IPS DF 19.7 (cell line): ENCODE data around the gene TTYH3.
"Not testable (repeated sequence)": the region's sequence is repeated elsewhere in the genome, so short reads cannot be mapped to it uniquely, and the experiment has no call there.

ENCODE experiments used
- DNase-seq: peaks from one replicate; pipeline ENCODE4 v3.0.0-alpha.2; 2013; ENCODE audit warnings: low read depth, low spot score

The TTYH3 gene

GRCh38 chr7:2631946-2632732, at the start of gene TTYH3:
Gene TTYH3 (plus strand): TSS chr7:2631986. CDS start chr7:2632156, 170 bp downstream.
- no peak for DNase-seq

- no peak for DNase-seq
Measured at GRCh38 chr7:2582006-2582735, 49.6 kb upstream of the TTYH3 start.

DNA sequence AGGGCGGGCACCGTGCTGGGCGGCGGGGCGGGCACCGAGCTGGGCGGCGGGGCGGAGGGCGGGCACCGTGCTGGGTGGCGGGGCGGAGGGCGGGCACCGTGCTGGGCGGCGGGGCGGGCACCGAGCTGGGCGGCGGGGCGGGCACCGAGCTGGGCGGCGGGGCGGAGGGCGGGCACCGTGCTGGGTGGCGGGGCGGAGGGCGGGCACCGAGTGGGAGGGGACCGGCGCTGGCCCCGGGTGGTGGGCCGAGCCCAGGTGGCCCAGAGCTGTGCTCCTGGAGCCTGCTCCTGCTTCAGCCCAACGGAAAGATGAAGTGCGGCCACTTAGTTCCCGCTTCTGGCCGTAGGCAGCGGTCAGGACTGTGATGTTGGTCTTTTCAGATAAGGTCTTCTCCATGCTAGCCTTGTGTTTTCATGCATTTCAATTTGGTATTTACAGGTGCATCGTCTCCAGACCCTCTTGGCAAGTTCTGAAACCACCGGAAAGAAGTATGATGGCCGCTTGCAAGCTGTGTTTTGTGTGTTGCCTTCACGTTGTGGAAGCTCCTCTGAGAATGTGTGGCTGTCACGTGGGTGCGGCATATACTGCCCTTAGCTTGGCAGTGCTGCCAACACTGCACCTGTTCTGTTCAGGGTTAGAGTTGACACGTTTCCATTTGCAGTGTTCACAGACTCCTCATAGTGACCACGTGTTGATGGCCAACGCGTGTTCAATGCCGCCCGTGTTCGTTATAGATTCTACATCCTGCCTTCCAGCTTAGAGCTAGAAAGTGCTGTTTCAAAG, 47.8 kb upstream of the TTYH3 start:
- DNase-seq: no peak

DNA sequence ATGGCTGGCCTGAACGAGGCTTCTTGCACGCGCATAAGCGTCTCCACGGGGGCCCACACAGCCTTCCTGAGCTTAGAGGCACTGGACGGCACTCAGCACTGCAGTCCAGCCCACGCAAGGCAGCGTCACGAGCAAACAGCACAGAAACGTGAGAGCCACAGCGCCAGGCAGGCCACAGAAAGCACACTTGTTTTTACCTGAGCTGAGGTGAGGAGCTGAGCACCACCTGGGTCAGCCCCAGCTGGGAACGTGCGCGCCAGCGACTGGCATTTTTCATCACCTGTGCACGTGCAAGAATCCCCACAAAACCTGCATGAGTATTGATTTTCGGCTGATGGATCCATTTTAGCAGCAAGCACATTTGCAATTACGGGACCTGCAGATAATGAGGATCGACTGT, 46.3 kb upstream of the TTYH3 start:
- no peak for DNase-seq

GRCh38 chr7:2586326-2587020, 45.3 kb upstream of the TTYH3 start:
- DNase-seq: no peak

DNA sequence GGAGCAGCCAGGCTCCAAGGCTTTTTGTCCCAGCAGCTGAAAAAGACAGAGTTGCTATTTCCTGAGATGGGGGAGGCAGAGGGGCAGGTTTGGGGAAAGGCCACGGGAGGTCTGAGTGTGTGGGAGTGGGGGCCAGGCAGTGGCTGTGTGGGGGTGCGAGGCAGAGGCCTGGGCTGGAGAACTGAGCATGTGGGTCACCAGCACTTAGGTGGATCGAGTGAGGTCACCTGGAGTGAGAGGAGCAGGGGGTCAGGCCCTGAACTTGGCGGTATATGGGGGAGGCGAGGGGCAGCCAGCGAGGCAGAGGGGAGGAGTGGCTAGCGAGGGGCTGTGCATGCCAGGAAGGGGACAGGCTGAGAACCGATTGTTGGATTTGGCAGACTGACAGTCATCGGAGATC, 44.7 kb upstream of the TTYH3 start:
- DNase-seq: no peak

GRCh38 chr7:2587778-2588177, 44.0 kb upstream of the TTYH3 start:
- no peak for DNase-seq

GRCh38 chr7:2589341-2589740, 42.4 kb upstream of the TTYH3 start:
- no peak for DNase-seq

GRCh38 chr7:2589941-2590340, 41.8 kb upstream of the TTYH3 start:
- DNase-seq: not testable (repeated sequence)

GRCh38 chr7:2592375-2592865, 39.4 kb upstream of the TTYH3 start:
- DNase-seq: no peak

- no peak for DNase-seq
Measured at GRCh38 chr7:2593036-2593727, 38.6 kb upstream of the TTYH3 start.

- no peak for DNase-seq
Measured at GRCh38 chr7:2594599-2594998, 37.2 kb upstream of the TTYH3 start.

- DNase-seq: no peak
Measured at GRCh38 chr7:2595258-2595860, 36.4 kb upstream of the TTYH3 start.

- DNase-seq: no peak
Measured at GRCh38 chr7:2596464-2597272, 35.1 kb upstream of the TTYH3 start.

GRCh38 chr7:2597273-2597640, 34.5 kb upstream of the TTYH3 start:
- no peak for DNase-seq

GRCh38 chr7:2598154-2598823, 33.5 kb upstream of the TTYH3 start:
- DNase-seq: no peak

DNA sequence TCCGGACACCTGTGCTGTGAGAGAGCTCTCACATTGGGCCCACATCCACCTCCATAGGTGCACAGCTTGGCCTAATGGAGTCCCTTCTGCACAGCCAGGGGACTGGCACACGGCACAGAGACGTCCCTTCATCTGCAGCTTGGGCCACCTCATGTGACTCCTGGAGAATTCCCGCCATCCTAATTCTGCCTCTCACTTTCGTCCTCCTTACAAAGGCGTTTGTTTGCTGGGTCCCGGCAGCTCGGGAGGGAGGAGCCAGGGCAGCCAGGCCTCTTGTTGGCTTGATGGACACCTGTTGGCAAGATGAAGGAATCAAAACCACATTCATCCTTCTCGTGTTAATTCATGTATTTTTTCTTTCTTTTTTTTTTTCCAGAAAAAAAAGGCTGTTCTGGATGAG, 30.7 kb upstream of the TTYH3 start:
- no peak for DNase-seq

GRCh38 chr7:2601907-2602306, 29.9 kb upstream of the TTYH3 start:
- no peak for DNase-seq

DNA sequence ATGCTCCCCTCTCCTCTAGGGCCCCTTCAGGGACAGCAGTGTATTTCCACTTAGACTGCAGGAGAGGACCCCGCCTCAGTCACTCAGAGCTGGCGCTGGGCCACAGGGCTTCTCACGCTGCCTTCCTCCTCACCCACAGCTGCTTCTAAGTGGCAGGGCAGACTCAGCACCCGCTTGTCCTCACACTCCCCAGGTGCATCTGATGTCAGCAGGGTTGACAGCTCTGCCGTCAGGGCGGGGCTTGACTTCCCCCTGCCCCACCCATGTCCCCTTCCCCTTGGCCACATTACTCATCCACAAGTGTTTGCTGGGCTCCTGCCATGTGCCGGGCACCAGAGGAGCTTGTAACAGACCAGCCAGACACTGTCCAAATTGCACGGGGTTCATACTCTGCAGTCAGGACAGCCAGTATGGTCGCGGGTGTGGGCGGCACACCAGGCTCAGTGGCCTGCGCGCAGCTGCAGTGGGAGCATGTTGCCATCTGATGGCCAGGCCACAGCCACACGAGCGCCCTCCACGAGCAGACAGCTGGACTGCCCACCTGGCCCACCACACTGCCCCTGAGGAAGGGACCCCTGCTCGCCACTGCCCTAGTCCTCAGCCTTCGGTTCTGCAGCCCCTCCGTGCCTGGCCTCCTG, 29.3 kb upstream of the TTYH3 start:
- DNase-seq: no peak
